GM18498 (cell line): Measurements from ENCODE around the gene JAM3.

Experiments
- ATAC-seq: cut with Tn5 transposase; IDR thresholded peaks from one replicate; pipeline ENCODE4 v1.9.1; 2021; ENCODE audit warnings: mild to moderate bottlenecking, moderate library complexity; ENCODE audit not compliant: unreplicated experiment

The JAM3 gene

DNA sequence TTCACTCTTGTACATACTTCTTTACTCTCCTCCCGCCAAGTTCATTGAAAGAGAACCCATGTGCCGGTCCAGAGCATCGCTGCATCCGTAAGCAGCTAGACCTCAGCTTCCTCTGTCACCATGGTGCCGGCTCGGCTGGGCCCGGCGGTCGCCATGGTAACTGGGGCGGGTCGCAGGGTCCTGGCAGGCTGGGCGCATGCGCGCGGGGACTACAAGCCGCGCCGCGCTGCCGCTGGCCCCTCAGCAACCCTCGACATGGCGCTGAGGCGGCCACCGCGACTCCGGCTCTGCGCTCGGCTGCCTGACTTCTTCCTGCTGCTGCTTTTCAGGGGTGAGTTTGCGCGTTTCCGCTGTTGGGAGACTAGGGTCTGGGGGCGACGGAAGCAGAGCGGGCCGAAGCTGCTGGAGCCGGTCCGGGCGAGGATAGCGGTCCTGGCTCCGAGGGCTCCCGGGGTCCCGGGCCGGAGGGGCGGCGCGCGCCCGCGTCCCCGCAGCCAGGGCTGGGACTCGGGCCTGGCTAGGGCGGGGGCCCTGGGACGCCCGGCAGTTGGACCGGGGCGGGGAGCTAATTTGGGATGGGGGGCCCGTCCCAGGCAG, at the start of gene JAM3:
Gene JAM3 (plus strand): TSS at position 244 of the 597 bp plus-strand sequence. CDS start 12 bp downstream, at position 256.
- ATAC-seq = peak; percentile 81

DNA sequence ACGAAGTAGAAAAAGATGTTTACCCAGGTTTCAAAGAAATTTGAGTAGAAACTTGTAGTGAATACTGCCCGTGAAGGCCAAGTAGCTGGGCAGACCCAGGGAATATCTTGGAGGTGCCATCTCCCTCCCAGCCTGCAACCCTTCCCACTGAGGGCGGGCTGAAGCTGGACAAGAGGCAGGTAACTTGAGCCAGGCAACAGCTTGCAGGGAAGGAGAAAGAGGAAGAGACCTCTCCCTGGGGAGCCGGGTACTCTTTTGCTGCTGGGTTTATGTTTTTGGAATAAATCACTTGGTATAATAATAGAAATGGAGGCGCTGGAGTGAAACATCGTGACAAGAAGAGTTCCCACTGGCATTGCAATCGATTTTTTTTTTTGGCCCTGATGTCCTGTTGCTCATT, 49.4 kb upstream of the JAM3 start:
- no peak for ATAC-seq

GRCh38 chr11:134020598-134020997, 48.3 kb upstream of the JAM3 start:
- no peak for ATAC-seq

DNA sequence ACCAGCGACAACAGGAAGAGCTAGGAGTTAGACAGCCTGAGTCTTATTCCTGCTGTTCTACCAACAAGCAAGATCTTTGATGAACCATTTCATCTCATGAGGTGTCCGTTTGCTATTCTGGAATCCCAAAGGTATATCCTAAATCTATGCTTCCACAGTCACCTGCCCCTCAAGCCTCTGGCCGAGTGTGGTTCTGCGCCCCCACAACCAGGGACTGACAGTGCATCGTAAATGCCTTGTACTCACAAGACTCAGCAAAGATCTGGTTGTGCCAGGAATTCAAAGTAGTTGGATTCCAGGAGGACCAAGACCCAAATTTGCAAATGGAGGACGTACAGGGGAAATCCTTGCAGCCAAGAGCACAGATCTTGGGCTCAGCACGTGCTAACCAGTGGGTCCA, 47.5 kb upstream of the JAM3 start:
- ATAC-seq = no peak

DNA sequence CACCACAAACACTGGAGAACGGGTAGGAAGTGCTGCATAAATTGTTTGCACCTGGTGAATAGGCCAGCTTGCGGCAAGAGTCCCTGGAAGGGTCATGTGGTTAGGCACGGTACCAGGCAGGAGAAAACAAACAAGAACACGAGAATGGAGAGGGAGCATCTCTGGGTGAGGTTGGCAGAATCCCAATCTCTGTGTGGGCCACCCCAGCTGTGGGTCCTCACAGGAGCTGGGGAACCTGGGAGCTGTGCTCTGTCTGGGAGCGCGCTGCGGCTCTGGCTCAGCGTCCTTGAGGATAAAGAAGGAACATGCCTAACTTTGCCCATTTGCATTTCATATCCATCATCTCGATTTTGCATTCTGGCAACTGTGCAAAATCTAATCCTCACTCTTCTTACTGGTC, 46.1 kb upstream of the JAM3 start:
- no peak for ATAC-seq

GRCh38 chr11:134024420-134025081, 44.3 kb upstream of the JAM3 start:
- no peak for ATAC-seq

DNA sequence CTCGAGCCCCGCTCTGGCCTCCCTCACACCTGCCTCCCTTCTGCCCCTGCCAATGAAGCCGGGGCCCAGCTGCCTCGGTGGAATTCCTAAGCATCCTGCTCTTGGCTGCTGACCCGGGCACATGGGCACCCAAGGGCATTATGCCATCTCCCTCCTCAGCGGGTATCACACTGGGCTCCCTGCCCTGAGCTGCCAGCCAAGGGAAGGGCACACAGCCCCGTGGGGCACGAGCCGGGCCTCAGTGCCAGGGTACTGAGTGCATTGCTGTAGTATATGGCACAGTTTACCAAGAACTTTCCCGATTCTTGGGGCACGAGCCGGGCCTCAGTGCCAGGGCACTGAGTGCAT, 43.8 kb upstream of the JAM3 start:
- ATAC-seq = no peak

DNA sequence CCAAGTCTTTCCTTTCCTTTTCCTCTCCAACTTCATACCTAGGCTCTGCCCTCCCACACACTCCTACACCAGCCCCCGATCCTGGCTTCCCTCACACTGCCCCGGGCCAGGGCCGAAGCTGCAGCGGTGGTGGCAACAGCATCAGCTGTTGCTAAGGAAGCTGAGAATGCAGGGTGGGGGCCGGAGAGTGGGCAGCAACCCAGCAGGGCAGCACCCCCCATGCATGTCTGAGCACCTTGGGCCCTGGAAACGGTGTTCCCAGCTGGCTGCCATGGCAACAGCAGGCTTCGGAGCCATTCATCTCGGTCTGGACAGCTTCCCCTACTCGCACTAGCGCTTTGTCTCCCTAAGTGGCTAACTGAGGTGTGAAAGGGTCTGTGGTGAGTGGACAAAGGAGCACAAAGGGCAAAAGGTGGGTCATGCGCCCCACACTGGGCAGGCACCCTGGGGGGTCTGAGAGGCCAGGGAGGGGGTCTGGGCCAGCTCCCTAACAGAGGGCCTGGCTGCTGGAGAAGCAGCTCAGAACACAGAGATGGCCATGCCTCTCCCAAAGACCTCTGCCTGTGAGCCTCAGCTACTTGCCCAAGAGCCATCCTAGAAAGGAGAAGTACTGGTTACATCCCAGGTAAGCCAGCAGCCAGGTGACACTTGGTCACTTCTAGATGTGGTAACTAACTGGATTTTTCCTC, 42.1 kb upstream of the JAM3 start:
- no peak for ATAC-seq

GRCh38 chr11:134027671-134028070, 41.2 kb upstream of the JAM3 start:
- no peak for ATAC-seq

GRCh38 chr11:134028368-134028920, 40.4 kb upstream of the JAM3 start:
- no peak for ATAC-seq

DNA sequence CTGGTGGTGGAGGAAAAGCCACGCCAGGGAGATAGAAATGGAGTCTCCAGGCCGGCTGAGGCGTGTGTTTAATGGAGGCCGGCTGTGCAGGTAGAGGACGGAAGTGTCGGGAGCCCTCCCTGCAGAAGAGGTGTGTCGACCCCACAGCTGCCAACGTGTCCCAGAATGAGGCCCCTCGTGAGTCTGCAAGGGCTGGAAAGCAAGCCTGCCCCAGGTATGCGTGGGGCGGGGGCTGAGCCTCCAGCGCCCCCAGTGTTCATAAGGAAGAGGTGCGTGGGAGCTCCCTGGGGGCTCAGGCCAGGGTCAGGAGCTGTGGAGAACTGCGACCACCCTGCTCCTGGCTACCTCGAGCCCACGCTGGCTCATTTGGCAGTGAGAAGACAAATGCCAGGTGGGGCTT, 38.0 kb upstream of the JAM3 start:
- ATAC-seq = no peak

GRCh38 chr11:134032043-134032442, 36.8 kb upstream of the JAM3 start:
- ATAC-seq = no peak

DNA sequence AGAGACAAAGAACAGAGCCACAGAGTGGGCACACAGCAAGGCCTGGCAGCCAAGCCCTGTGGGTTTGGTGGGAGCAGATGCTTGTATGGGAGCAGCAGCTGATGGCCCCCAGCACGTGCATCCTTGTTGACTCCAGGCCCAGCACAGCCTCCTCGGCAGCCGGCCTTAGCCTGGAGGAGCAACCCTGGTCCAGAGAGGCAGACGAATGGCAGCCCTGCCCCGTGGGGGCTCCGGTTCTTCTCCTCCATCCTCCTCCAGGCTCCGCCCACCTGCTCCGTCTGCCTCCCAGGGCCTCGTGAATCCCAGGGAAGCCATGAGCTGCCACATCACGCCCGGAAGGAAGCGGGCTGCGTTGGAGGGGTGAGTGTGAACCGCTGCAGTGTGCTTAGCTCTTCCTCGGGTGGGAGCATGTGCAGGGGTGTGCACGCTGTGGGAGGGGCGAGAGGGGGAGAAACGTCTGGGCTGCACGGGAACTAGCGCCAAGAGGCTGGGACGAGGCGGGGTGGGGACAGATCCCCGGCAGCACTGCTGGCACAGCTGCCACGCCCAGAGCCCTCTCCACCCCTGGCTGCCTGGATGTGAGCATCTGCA, 36.3 kb upstream of the JAM3 start:
- no peak for ATAC-seq

- no peak for ATAC-seq
Observed at GRCh38 chr11:134033276-134033675, 35.6 kb upstream of the JAM3 start.

DNA sequence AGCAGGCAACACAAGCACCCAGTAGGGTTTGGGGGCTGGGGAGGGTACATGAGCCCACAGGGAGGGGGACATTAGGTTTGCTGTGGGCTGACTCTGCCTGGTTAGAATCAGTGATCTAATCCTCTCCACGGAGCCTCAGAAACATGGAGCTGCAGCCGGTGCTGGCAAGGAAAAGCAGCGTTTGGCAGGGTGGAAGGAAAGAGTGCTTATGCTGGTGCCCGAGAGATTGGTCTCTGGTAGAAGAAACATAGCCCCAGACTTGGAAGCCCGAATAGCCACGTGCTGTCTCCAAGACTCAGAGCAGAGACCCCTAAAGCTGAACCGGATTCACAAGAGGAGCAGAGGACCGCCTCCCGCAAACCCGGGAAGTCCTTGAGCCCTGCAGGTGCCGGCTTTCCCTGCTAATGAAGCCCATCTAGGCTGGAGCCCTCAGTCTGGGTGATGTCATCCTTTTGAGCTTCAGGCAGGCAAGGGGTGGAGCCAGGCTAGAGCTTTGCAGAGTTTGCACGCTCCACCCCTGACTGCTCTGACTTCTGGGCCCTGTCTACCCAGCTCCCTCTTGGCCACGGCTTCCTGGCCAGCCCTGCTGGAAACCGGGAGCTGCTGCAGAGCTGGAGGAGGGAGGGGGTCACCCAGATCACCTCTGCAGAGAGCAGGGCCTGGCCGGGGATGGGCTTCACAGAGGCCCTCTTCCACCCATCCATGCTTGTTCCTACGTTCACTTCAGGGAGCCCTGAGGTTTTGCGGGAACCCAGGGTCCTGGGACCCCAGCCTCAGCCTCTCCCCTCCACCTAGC, 35.0 kb upstream of the JAM3 start:
- ATAC-seq = peak; percentile 54

DNA sequence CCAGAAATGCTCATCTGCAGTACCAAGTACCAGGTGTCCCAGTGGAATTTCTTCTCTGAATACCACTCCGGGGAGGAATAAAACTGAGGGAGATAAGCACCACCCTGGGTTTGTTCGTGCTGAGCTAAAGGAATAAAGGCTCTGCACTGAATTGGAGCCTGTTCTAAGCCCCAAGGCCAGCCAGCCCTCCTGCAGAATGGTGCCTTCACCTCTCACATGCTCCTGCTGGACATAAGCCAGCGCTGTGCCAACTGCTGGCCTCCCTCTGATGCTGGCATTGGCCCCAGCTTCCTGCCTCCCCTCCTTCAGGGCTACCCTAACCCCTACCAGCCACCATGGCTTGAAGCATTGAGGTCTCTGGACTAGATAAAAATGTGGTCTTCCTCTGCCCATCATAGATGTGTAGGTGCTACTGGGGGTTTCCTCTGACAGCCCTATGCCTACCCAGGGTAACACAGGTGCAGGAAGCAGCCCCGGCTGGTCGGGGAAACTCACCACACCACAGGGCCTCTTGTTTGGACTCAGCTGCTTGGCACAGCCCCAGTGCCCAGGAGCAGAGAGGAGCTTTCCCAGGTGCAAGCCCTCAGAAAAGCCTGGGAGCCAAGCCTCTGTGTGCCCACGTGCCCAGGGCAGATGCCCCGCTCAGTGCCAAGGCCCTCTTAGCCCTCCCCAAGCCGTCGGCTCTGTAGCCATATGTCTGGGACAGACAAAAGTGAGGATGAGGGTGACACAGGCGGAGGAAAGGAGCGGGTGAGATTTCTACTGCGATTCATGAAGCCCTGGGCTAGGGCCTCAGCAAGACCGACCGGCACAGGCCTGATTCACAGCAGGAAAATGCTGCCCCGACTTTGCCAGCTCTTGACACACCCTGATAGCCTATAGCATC, 34.1 kb upstream of the JAM3 start:
- ATAC-seq = no peak

DNA sequence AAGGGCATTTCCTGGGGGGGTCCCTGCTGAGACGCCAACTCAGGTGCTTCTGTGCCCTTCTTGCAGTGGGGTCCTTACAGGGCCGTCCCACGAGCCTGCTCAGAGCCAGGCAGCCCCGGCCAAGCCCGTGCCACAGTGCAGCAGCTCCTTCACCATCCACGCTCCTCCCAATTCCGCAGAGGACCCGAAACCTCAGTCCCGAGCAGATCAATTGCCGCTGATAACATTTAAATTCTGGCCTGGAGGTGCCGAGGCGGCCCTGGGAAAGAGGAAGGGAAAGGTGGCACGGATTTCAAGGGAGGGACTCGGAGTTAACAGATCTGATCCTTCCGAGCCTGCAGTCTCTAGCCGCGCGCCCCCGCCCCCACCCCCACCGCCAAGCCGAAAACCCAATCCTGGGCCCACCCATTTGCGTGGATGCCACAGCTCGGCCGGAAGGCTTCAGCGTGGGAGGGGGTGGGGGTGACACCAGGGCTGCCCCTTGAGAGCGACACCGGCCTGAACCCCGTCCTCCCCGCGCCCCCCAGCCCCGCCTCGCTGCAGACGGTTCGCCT, 32.3 kb upstream of the JAM3 start:
- no peak for ATAC-seq

DNA sequence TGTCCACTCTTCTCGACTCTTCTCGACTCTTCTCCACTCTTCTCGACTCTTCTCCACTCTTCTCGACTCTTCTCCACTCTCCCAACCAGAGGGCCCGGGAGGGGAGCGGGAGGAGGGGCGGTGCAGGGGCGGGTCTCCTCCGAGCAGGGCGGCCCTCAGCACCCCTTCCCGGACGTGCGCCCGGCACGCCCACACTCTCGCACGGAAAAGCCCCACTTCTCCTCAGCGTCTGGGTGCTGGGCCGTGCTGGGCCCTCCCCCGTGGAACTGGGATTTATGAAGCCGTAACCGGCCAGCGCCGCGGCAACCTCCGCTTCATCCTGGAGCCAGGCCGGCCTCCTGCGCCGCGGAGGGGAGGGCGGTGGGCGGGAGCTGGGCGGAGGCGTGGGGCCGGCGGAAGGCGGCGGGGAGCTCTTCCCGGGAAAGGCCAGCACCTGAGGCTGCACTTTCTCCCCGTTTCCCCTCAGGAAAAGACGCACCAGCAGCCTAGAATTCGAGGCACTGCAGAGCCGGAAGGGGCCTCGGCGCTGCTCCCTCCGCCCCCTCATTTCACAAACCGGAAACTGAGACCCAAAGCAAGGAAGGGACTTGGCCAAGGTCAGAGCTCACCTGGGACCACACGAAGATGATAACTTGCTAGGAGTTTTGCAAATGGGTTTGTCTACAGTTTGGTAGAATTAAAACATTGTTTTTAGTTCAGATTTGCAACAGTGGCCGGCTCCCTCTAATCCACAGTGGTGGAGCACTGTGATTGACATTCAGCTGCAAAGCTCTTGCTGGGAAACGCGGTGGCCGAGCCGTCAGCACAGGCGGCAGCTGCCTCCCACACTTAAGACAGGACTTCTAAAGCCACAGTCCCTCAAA, 31.6 kb upstream of the JAM3 start:
- ATAC-seq = peak; percentile 59
